ENCODE data around the gene ADAMTS17. TPM values are rescaled to one million over a fixed set of nuclear protein-coding genes. Genes with fewer than 3 reads are reported as not detected.

The ADAMTS17 gene
- total RNA-seq, 1 experiment from 2014 or later = 1.8 TPM

DNA sequence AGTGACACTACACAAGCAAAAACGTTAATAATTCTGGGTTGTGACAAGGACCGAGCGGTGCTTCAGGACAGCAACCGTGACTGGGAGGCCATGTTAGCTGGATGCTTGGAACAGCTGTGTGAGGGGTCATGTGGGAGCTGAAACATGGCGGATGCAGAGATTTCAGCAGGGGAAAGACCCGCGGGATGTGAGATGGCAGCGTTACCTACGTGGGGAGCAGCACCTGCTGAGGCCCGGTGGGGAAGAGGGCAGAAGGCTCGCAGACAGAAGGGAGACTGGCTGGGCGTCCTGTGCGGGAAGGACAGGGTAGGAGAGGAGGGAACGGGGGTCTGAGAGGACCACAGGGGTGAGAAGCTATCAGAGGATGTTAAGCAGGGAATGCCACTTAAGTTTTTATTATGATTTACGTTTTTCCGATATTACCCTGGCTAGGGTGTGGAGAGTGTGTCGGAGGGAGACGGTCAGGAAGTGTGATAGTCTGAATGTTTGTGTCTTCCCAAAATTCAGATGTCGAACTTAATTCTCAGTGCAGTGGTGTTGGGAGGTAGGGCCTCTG, 379.7 kb downstream of the ADAMTS17 start:
- Mint-ChIP-seq H3K4me1 (no peaks in the 10 kb centered on the region), H3K27ac (no peak overlapping the region), H3K9me3 (peaks cover 12% of the 10 kb centered on the region), H3K27me3 (ENCODE audit: low read depth) (peaks cover 12% of the 10 kb centered on the region), H3K36me3 (no peaks in the 10 kb centered on the region), H3K4me3 (no peak overlapping the region)
- ChIA-PET CTCF (interaction anchor here (0.7 to 1.6 kb wide), 4 partner anchors 11 to 377 kb away, joined by 3 to 14 read pairs (median 3); no protein-coding TSS in a partner anchor), POLR2A (no interaction called here)
- DNase-seq (ENCODE audit: low spot score) (no peak), ATAC-seq (no peak)
- TF ChIP-seq NR1H2 (CRISPR knock-in tag; IDR thresholded peaks at IDR 0.05) (no peak), NFATC4 (CRISPR knock-in tag; IDR thresholded peaks at IDR 0.05) (no peak), ZNF416 (CRISPR knock-in tag; IDR thresholded peaks at IDR 0.05) (no peak), SMAD4 (CRISPR knock-in tag; IDR thresholded peaks at IDR 0.05) (no peak), NR2C2 (CRISPR knock-in tag; IDR thresholded peaks at IDR 0.05) (no peak)
- TF ChIP-seq, protein P1, sequence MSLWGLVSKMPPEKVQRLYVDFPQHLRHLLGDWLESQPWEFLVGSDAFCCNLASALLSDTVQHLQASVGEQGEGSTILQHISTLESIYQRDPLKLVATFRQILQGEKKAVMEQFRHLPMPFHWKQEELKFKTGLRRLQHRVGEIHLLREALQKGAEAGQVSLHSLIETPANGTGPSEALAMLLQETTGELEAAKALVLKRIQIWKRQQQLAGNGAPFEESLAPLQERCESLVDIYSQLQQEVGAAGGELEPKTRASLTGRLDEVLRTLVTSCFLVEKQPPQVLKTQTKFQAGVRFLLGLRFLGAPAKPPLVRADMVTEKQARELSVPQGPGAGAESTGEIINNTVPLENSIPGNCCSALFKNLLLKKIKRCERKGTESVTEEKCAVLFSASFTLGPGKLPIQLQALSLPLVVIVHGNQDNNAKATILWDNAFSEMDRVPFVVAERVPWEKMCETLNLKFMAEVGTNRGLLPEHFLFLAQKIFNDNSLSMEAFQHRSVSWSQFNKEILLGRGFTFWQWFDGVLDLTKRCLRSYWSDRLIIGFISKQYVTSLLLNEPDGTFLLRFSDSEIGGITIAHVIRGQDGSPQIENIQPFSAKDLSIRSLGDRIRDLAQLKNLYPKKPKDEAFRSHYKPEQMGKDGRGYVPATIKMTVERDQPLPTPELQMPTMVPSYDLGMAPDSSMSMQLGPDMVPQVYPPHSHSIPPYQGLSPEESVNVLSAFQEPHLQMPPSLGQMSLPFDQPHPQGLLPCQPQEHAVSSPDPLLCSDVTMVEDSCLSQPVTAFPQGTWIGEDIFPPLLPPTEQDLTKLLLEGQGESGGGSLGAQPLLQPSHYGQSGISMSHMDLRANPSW (CRISPR knock-in tag; conservative IDR thresholded peaks at IDR 0.05; ENCODE audit: low read depth) = no peak

DNA sequence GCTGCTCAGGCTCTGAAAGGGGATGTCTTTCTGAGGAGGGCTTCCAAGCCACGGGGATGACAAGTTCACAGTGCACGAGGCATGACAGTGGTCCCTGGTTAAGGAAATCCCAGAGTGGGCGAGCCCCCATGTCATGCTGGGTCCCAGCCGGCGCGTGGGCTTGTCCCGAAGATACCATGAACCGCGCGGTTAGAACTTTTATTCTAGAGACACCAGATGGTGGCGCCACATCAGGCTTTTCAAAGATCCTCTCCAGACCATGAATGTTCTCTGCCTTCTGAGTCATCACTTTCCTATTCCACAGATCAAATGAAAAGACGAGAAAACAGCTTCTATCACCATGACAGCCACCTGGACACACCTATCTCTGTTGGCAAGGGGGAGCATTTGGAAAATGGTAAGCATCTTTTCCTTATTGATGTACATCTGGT, 380.7 kb downstream of the ADAMTS17 start:
- Mint-ChIP-seq H3K9me3 (peaks cover 12% of the 10 kb centered on the region), H3K27me3 (ENCODE audit: low read depth) (peaks cover 12% of the 10 kb centered on the region), H3K27ac (no peak overlapping the region), H3K4me3 (no peak overlapping the region), H3K36me3 (no peaks in the 10 kb centered on the region), H3K4me1 (peaks cover 3% of the 10 kb centered on the region; the same call in 1 of the 2 replicates)
- ATAC-seq (peak; percentile 75), DNase-seq (ENCODE audit: low spot score) (peak; percentile 56)
- ChIA-PET CTCF (interaction anchor here (0.5 to 1.6 kb wide), 5 partner anchors 18 to 378 kb away, joined by 3 to 14 read pairs (median 4); no protein-coding TSS in a partner anchor), POLR2A (interaction anchor here (0.6 kb wide), 1 partner anchor 303 kb away, joined by 5 read pairs; no protein-coding TSS in a partner anchor)
- TF ChIP-seq ZNF423 (CRISPR knock-in tag; IDR thresholded peaks at IDR 0.05) (no peak), HMGA2 (CRISPR knock-in tag; IDR thresholded peaks at IDR 0.05) (no peak), RORB (CRISPR knock-in tag; IDR thresholded peaks at IDR 0.05) (no peak)
- TF ChIP-seq, protein P2, sequence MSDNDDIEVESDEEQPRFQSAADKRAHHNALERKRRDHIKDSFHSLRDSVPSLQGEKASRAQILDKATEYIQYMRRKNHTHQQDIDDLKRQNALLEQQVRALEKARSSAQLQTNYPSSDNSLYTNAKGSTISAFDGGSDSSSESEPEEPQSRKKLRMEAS (CRISPR knock-in tag; IDR thresholded peaks at IDR 0.05) = peak; percentile 69
- TF ChIP-seq, protein P3, sequence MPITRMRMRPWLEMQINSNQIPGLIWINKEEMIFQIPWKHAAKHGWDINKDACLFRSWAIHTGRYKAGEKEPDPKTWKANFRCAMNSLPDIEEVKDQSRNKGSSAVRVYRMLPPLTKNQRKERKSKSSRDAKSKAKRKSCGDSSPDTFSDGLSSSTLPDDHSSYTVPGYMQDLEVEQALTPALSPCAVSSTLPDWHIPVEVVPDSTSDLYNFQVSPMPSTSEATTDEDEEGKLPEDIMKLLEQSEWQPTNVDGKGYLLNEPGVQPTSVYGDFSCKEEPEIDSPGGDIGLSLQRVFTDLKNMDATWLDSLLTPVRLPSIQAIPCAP (CRISPR knock-in tag; IDR thresholded peaks at IDR 0.05) = no peak
- TF ChIP-seq, protein P4, sequence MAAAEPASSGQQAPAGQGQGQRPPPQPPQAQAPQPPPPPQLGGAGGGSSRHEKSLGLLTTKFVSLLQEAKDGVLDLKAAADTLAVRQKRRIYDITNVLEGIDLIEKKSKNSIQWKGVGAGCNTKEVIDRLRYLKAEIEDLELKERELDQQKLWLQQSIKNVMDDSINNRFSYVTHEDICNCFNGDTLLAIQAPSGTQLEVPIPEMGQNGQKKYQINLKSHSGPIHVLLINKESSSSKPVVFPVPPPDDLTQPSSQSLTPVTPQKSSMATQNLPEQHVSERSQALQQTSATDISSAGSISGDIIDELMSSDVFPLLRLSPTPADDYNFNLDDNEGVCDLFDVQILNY (CRISPR knock-in tag; IDR thresholded peaks at IDR 0.05) = no peak

DNA sequence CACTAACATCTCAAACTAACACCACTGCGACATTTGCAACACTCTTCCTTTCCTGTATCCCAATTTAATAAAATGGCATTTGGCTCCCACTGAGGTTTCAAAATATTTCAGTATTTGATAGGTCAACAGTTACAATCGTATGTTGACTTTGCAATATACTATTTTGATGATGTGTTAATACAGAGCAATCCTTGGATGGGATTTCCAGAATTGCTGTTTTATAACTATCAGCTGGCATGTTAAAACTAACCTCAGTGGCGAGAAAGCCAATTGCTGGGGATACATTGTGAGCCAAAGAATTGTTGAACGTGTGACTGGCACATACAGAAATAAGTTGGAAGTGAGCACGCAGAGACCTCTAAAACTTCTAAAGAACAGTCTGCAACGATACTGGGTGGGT, 382.4 kb downstream of the ADAMTS17 start:
- no peak overlapping the region for H3K4me3 Mint-ChIP-seq
- H3K36me3 Mint-ChIP-seq = no peaks in the 10 kb centered on the region
- no peak overlapping the region for H3K27ac Mint-ChIP-seq
- ATAC-seq = no peak
- CTCF ChIA-PET = no interaction called here
- TF ChIP-seq, protein P5, sequence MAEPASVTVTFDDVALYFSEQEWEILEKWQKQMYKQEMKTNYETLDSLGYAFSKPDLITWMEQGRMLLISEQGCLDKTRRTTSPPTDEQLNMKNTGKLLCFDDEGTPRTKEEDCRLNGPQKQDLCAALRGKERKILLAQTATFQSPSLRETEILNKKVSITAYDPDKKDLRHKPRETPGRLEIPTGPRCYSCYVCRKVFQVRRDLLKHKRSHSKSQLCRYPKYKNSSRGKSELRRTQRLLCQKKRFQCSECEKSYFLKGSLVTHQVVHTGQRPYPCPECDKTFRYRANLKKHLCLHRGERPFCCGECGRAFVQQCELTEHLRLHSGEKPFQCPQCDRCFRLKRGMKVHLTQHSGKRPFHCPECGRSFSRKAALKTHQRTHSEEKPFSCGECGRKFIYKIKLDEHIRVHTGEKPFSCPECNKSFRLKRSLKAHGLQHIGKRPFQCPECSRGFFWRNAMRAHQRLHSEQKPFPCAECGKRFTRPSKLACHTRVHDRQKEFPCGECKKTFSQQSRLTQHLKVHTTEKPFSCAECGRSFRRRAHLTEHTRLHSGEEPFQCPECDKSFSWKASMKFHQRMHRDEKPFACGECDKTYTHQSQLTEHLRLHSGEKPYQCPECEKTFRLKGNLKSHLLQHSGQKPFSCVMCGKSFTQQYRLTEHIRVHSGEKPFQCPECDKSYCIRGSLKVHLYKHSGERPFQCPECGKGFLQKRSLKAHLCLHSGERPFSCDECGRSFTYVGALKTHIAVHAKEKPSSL (CRISPR knock-in tag; conservative IDR thresholded peaks at IDR 0.05) = no peak
- TF ChIP-seq SOX15 (CRISPR knock-in tag; IDR thresholded peaks at IDR 0.05) (no peak), ZNF219 (CRISPR knock-in tag; IDR thresholded peaks at IDR 0.05; ENCODE audit: borderline replicate concordance) (no peak), ZNF138 (CRISPR knock-in tag; conservative IDR thresholded peaks at IDR 0.05) (no peak), CBFB (CRISPR knock-in tag; IDR thresholded peaks at IDR 0.05; ENCODE audit: low read depth) (no peak), MXD4 (CRISPR knock-in tag; IDR thresholded peaks at IDR 0.05; ENCODE audit: borderline replicate concordance) (no peak), NR1H2 (CRISPR knock-in tag; IDR thresholded peaks at IDR 0.05) (no peak), FOXK1 (CRISPR knock-in tag; IDR thresholded peaks at IDR 0.05) (no peak), OVOL2 (CRISPR knock-in tag; IDR thresholded peaks at IDR 0.05; ENCODE audit: borderline replicate concordance) (no peak)
- TF ChIP-seq, protein P6, sequence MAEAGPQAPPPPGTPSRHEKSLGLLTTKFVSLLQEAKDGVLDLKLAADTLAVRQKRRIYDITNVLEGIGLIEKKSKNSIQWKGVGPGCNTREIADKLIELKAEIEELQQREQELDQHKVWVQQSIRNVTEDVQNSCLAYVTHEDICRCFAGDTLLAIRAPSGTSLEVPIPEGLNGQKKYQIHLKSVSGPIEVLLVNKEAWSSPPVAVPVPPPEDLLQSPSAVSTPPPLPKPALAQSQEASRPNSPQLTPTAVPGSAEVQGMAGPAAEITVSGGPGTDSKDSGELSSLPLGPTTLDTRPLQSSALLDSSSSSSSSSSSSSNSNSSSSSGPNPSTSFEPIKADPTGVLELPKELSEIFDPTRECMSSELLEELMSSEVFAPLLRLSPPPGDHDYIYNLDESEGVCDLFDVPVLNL (CRISPR knock-in tag; IDR thresholded peaks at IDR 0.05; ENCODE audit: borderline replicate concordance, low read depth) = no peak
- peaks cover 12% of the 10 kb centered on the region for H3K27me3 Mint-ChIP-seq (ENCODE audit: low read depth)
- peaks cover 5% of the 10 kb centered on the region; the same call in 1 of the 2 replicates for H3K4me1 Mint-ChIP-seq
- POLR2A ChIA-PET = no interaction called here
- DNase-seq (ENCODE audit: low spot score) = no peak
- peaks cover 12% of the 10 kb centered on the region for H3K9me3 Mint-ChIP-seq
